SU-DHL-6 (cell line): Measurements from ENCODE around the gene UNK.

Experiments used
- H2AFZ ChIP-seq: fragments of 200-600 bp; sonication (generic); 2 replicates; pipeline ENCODE4 v1.6.1; 2014; ENCODE audit warnings: low read depth, mild to moderate bottlenecking, moderate library complexity, mixed read lengths, antibody characterized with exemption, low read length; ENCODE audit not compliant: severe bottlenecking
- H3F3A ChIP-seq: fragments of 200-600 bp; shearing (Covaris generic); 2 replicates; pipeline ENCODE4 v1.6.0; 2016; ENCODE audit warnings: antibody characterized with exemption, mild to moderate bottlenecking; ENCODE audit not compliant: insufficient read depth
- H3K27ac ChIP-seq: fragments of 200-600 bp; sonication (generic); 2 replicates; pipeline ENCODE4 v1.5.1; 2016; ENCODE audit warnings: low read depth, mild to moderate bottlenecking, low read length, moderate library complexity, mixed read lengths
- H3K27me3 ChIP-seq: fragments of 200-600 bp; sonication (generic), shearing (Covaris generic); 2 replicates; pipeline ENCODE4 v1.6.0; 2014; ENCODE audit warnings: mild to moderate bottlenecking, low read length
- H3K36me3 ChIP-seq: fragments of 200-600 bp; sonication (generic); 2 replicates; pipeline ENCODE4 v1.6.1; 2014; ENCODE audit warnings: mild to moderate bottlenecking, low read length, mixed read lengths
- H3K4me2 ChIP-seq: fragments of 300-600, 200-600 bp; shearing (Covaris generic), sonication (generic); 2 replicates; pipeline ENCODE4 v1.6.0; 2014; ENCODE audit warnings: low read length, low read depth, mild to moderate bottlenecking; ENCODE audit not compliant: poor library complexity, severe bottlenecking
- H3K4me3 ChIP-seq: fragments of 200-600 bp; sonication (generic); 2 replicates; pipeline ENCODE4 v1.5.1; 2014; ENCODE audit warnings: antibody characterized with exemption, low read length, mild to moderate bottlenecking, mixed read lengths; ENCODE audit not compliant: insufficient read depth, poor library complexity, severe bottlenecking
- H3K79me2 ChIP-seq: fragments of 200-600 bp; sonication (generic); 2 replicates; pipeline ENCODE4 v1.6.1; 2014; ENCODE audit warnings: mild to moderate bottlenecking, low read length, moderate library complexity; ENCODE audit not compliant: insufficient read depth
- H3K9ac ChIP-seq: fragments of 200-600 bp; sonication (generic); 2 replicates; pipeline ENCODE4 v1.7.0; 2014; ENCODE audit warnings: mild to moderate bottlenecking, low read length
- H3K9me2 ChIP-seq: fragments of 200-600 bp; sonication (generic); replicated peaks from 2 replicates; pipeline ENCODE4 v1.6.1; 2014; ENCODE audit warnings: low read length; ENCODE audit not compliant: insufficient read depth
- H3K9me3 ChIP-seq: fragments of 200-600 bp; sonication (generic); 2 replicates; pipeline ENCODE4 v1.6.1; 2014; ENCODE audit warnings: low read length, mixed read lengths; ENCODE audit not compliant: insufficient read depth
- H4K20me1 ChIP-seq: fragments of 200-600 bp; sonication (generic); 2 replicates; pipeline ENCODE4 v1.6.1; 2014; ENCODE audit warnings: low read depth, mild to moderate bottlenecking, antibody characterized with exemption, low read length, moderate library complexity, mixed read lengths
- CTCF ChIP-seq: fragments of 200-600 bp; sonication (generic); IDR thresholded peaks from one replicate; pipeline ENCODE4 v1.5.1; 2017; ENCODE audit warnings: antibody characterized with exemption, mild to moderate bottlenecking, low read length, moderate library complexity; ENCODE audit not compliant: insufficient read depth, poor library complexity, severe bottlenecking
- EZH2phosphoT487 ChIP-seq: fragments of 200-600 bp; sonication (generic), shearing (Covaris generic); conservative IDR thresholded peaks from 2 replicates; pipeline ENCODE4 v1.6.1; 2018; ENCODE audit warnings: mild to moderate bottlenecking, antibody characterized with exemption, low read length, moderate library complexity, mixed read lengths

Gene UNK

DNA sequence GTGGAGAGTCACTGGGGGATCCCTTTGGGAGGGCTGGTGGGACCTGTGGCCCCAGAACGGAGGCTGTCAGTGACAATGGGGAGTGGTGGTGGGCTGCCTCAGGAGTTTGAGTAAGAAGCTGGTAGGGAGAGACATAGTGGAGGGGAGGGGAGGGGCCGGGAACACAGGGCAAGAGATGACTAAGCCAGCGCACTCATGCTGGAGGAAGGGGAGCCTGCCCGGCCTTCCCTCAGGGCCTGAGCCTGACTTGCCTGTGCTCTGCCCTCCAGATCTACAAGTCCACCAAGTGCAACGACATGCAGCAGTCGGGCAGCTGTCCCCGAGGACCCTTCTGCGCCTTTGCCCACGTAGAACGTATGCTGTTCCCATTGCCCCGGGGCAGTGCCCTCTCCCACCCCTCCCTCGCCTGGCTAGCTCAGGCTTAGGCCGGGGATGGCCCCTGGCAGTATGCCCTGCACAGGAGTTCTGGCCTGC lies 30.3 kb downstream of the UNK start:
- no peaks in the 10 kb centered on the region for H4K20me1 ChIP-seq
- no peak overlapping the region for H3K9ac ChIP-seq
- no peaks in the 10 kb centered on the region for H3K79me2 ChIP-seq
- no peak overlapping the region for H2AFZ ChIP-seq
- no peaks in the 10 kb centered on the region for H3K9me2 ChIP-seq
- no peak overlapping the region for H3K27ac ChIP-seq
- no peak overlapping the region for H3K4me3 ChIP-seq
- H3K36me3 ChIP-seq: no peaks in the 10 kb centered on the region
- H3F3A ChIP-seq: no peaks in the 10 kb centered on the region
- TF ChIP-seq EZH2phosphoT487 (no peak), CTCF (no peak)
- H3K9me3 ChIP-seq: no peaks in the 10 kb centered on the region
- H3K27me3 ChIP-seq: no peaks in the 10 kb centered on the region
- no peak overlapping the region for H3K4me2 ChIP-seq

DNA sequence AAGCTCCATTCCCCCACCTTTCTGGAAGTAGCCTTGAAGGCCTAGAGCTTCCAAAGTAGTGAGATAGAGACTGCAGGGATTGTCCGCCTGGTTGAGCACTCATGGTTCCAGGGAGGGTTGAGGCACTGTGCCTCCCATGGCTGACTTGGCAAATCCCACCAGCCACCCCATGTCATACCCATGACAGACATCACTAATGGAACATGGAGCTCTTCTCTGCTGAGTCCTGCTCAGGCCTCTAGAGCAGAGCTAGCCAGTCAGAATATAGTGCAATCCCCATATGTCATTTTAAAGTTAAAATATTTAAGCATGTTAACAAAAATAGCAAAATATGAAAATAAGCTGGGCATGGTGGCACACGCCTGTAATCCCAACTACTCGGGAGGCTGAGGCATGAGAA lies 30.8 kb downstream of the UNK start:
- no peaks in the 10 kb centered on the region for H3K79me2 ChIP-seq
- TF ChIP-seq CTCF (no peak), EZH2phosphoT487 (no peak)
- no peak overlapping the region for H3K4me2 ChIP-seq
- H4K20me1 ChIP-seq: no peaks in the 10 kb centered on the region
- H3K27ac ChIP-seq: no peak overlapping the region
- H3K4me3 ChIP-seq: no peak overlapping the region
- H3K36me3 ChIP-seq: no peaks in the 10 kb centered on the region
- no peaks in the 10 kb centered on the region for H3F3A ChIP-seq
- H2AFZ ChIP-seq: no peak overlapping the region
- H3K9me2 ChIP-seq: no peaks in the 10 kb centered on the region
- no peak overlapping the region for H3K9ac ChIP-seq
- no peaks in the 10 kb centered on the region for H3K9me3 ChIP-seq
- H3K27me3 ChIP-seq: no peaks in the 10 kb centered on the region

GRCh38 chr17:75816693-75817092 lies 32.1 kb downstream of the UNK start:
- Histone ChIP-seq H3K9me3 (no peaks in the 10 kb centered on the region), H2AFZ (no peak overlapping the region), H3K4me2 (no peak overlapping the region), H3K27me3 (no peaks in the 10 kb centered on the region), H3K9me2 (no peaks in the 10 kb centered on the region), H3K36me3 (no peaks in the 10 kb centered on the region), H4K20me1 (no peaks in the 10 kb centered on the region), H3K4me3 (no peak overlapping the region), H3K9ac (no peak overlapping the region), H3F3A (no peaks in the 10 kb centered on the region), H3K79me2 (no peaks in the 10 kb centered on the region), H3K27ac (no peak overlapping the region)
- TF ChIP-seq CTCF (no peak), EZH2phosphoT487 (no peak)

- no peak overlapping the region for H3K27ac ChIP-seq
- H3K9ac ChIP-seq: no peak overlapping the region
- no peak overlapping the region for H3K4me2 ChIP-seq
- H3K9me3 ChIP-seq: no peaks in the 10 kb centered on the region
- TF ChIP-seq CTCF (no peak), EZH2phosphoT487 (no peak)
- no peaks in the 10 kb centered on the region for H3K79me2 ChIP-seq
- no peaks in the 10 kb centered on the region for H3K36me3 ChIP-seq
- H3F3A ChIP-seq: no peaks in the 10 kb centered on the region
- no peaks in the 10 kb centered on the region for H4K20me1 ChIP-seq
- H3K4me3 ChIP-seq: no peak overlapping the region
- H3K27me3 ChIP-seq: no peaks in the 10 kb centered on the region
- H2AFZ ChIP-seq: no peak overlapping the region
- no peaks in the 10 kb centered on the region for H3K9me2 ChIP-seq
Observed at GRCh38 chr17:75817571-75817970, 33.0 kb downstream of the UNK start.
